Transverse colon (tissue), 4 donors: ENCODE results near the gene SMAD9. TPM values are rescaled to one million over a fixed set of nuclear protein-coding genes. Genes with fewer than 3 reads are reported as not detected.

Experiments used
- DNase-seq: peaks from one replicate; pipeline ENCODE4 v3.0.0-alpha.2; 2019
- H3K27ac ChIP-seq, 4 donors: fragments of 200-600 bp; sonication (generic); 2 replicates each; pipeline ENCODE4 v1.5.1; 2016 to 2018; ENCODE audit warnings: inconsistent platforms in 4 of 4
- H3K27me3 ChIP-seq: fragments of 200-600 bp; sonication (generic); 2 replicates; pipeline ENCODE4 v1.5.1; 2017; ENCODE audit warnings: inconsistent platforms
- H3K36me3 ChIP-seq, 4 donors: fragments of 200-600 bp; sonication (generic); 2 replicates each; pipeline ENCODE4 v1.5.1; 2017 to 2019; ENCODE audit warnings: inconsistent platforms in 4 of 4
- H3K4me1 ChIP-seq, 4 donors: fragments of 200-600 bp; sonication (generic); 2 replicates each; pipeline ENCODE4 v1.5.1; 2017 to 2020; ENCODE audit warnings: inconsistent platforms in 4 of 4
- H3K4me3 ChIP-seq, 4 donors: fragments of 200-600 bp; sonication (generic); 1 replicate in 1 of 4; 2 replicates in 3 of 4; pipeline versions ENCODE4 v1.5.1 to v1.6.1; 2017 to 2019; ENCODE audit warnings: inconsistent platforms in 4 of 4
- H3K9me3 ChIP-seq, 2 donors: fragments of 200-600 bp; sonication (generic); 2 replicates each; pipeline ENCODE4 v1.5.1; 2017 to 2019; ENCODE audit warnings: inconsistent platforms in 2 of 2
- CTCF ChIP-seq, 5 experiments: fragments of 200-600 bp in 3 of 5; fragments of 450-650 bp in 2 of 5; sonication (generic) in 3 of 5; IDR thresholded peaks; 1 replicate in 2 of 5; 2 replicates in 3 of 5; pipeline ENCODE4 v1.5.1; 2016 to 2017; ENCODE audit warnings: antibody characterized with exemption in 5 of 5, inconsistent platforms in 3 of 5, mild to moderate bottlenecking in 2 of 5, moderate library complexity in 1 of 5
- EP300 ChIP-seq: sonication (generic); formaldehyde crosslinking; IDR thresholded peaks from one replicate; pipeline ENCODE4 v1.6.1; 2017; ENCODE audit warnings: antibody characterized with exemption, low read depth
- POLR2A ChIP-seq: fragments of 450-650 bp; IDR thresholded peaks from one replicate; pipeline ENCODE4 v1.6.1; 2016; ENCODE audit warnings: antibody characterized with exemption, mild to moderate bottlenecking, moderate library complexity
- POLR2AphosphoS5 ChIP-seq, 3 donors: sonication (generic); formaldehyde crosslinking; IDR thresholded peaks; one replicate each; pipeline ENCODE4 v1.6.1; 2016; ENCODE audit warnings: antibody characterized with exemption in 3 of 3
- WGBS, 2 donors: methylation state at CpG; one replicate each; pipeline ENCODE4 v1.1.5; 2018; ENCODE audit warnings: low coverage in 1 of 2; 5-methylcytosine and 5-hydroxymethylcytosine counted together
- in situ Hi-C, 4 donors: fragments of 200-750 bp; cut with MboI; loops; one replicate each; pipeline versions ENCODE4 v1.15.0 to v1.15.1; 2017; ENCODE audit warnings: low sequenced_read_pairs in 3 of 4, low pct_ligation_motif_present in 1 of 4, low pct_unique_long_range_greater_than_20kb in 1 of 4
- intact Hi-C: fragments of 100-400 bp; cut with DNase I; formaldehyde crosslinking; loops from one replicate; pipeline ENCODE4 v1.15.1; 2023; ENCODE audit warnings: low total_unique reads
- total RNA-seq, 4 donors: library from RNA; depleted of rRNA; stranded (reverse); fragments of >200 nt; gene quantifications; one replicate each; pipeline ENCODE4 v1.1.0, GENCODE V29; 2016

Gene SMAD9
- total RNA-seq, 4 donors from 2014 or later, result 4.0 to 19.8 (median 9.8) TPM

- in situ Hi-C loops, result no loop called here
- WGBS, 2 donors, result 50 to 56% methylated on average over 2 to 6 of the region's 6 CpGs
These were observed 37.1 kb downstream of the SMAD9 start for GRCh38 chr13:36882829-36883390.

GRCh38 chr13:36880961-36881360 lies 39.1 kb downstream of the SMAD9 start:
- WGBS, 2 donors, result 29 to 32% methylated on average over 2 of the region's 2 CpGs
- intact Hi-C loops, result no loop called here

More at GRCh38 chr13:36882829-36883390, 37.1 kb downstream of the SMAD9 start:
- peaks cover 0 to 24% (median 7%) of the 10 kb centered on the region in 4 donors for H3K4me1 ChIP-seq
- TF ChIP-seq POLR2AphosphoS5 (IDR thresholded peaks at IDR 0.05) (no peak), POLR2A (no peak), EP300 (no peak), CTCF (IDR thresholded peaks at IDR 0.05) (no peak)
- H3K9me3 ChIP-seq, result no peaks in the 10 kb centered on the region
- H3K36me3 ChIP-seq, result no peaks in the 10 kb centered on the region
- intact Hi-C loops, result no loop called here
- DNase-seq, result no peak
- H3K27ac ChIP-seq, result peak overlapping the region in 3 of 4 donors; percentile 12 to 35 (median 15)
- no peak overlapping the region for H3K4me3 ChIP-seq
- no peaks in the 10 kb centered on the region for H3K27me3 ChIP-seq

DNA sequence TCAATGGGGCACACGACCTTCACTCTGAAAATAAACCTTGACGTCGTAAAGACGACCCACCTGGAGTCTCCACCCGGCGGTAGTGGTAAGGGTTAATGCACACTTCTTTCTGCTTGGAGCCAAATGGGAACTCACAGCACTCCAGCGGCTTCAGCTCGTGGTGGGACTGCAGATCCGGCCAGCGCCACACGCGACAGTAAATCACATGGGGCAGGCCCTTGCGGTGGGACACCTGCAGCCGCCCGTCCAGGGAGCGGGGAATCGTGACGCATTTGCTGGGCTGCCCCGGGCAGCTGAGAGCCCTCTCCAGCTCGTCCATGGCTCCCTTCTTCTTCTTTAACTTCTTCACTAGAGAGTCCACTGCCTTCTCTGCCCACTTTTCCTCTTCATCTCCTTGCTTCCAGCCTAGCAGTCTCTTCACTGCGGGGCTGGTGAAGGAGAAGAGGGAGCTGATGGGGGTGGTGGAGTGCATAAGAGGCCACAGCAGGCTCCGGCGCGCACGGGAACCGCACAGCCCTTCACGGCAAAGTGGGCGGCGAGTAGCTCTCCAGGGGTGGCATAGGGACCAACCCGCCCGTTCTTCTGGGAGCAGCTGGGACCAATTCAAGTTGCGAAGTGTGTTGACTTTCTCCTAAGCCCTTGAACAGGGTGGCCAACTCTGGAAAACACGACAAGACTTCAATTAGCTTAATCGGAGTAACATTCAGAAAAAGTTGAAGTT lies 40.7 kb downstream of the SMAD9 start:
- no peak for DNase-seq
- WGBS, 2 donors, result 67 to 94% methylated on average over 3 to 34 of the region's 34 CpGs
- no peak for TF ChIP-seq POLR2A
- TF ChIP-seq CTCF (IDR thresholded peaks at IDR 0.05), result no peak
- no peak for TF ChIP-seq EP300
- TF ChIP-seq POLR2AphosphoS5 (IDR thresholded peaks at IDR 0.05), result no peak

More at GRCh38 chr13:36880961-36881360, 39.1 kb downstream of the SMAD9 start:
- Histone ChIP-seq H3K27me3 (no peaks in the 10 kb centered on the region), H3K4me3 (no peak overlapping the region), H3K9me3 (no peaks in the 10 kb centered on the region), H3K4me1 (peaks cover 0 to 21% (median 7%) of the 10 kb centered on the region in 4 donors), H3K27ac (no peak overlapping the region), H3K36me3 (no peaks in the 10 kb centered on the region)
- in situ Hi-C loops, result no loop called here
- DNase-seq, result no peak
- TF ChIP-seq EP300 (no peak), POLR2AphosphoS5 (IDR thresholded peaks at IDR 0.05) (no peak), CTCF (IDR thresholded peaks at IDR 0.05) (no peak), POLR2A (no peak)

GRCh38 chr13:36875961-36876360 lies 44.1 kb downstream of the SMAD9 start:
- H3K27me3 ChIP-seq, result no peaks in the 10 kb centered on the region
- intact Hi-C loops, result no loop called here
- WGBS, 2 donors, result 73 to 80% methylated on average over 4 of the region's 4 CpGs
- H3K27ac ChIP-seq, result no peak overlapping the region
- no peak for DNase-seq
- in situ Hi-C loops, result no loop called here
- TF ChIP-seq POLR2A (no peak), EP300 (no peak), CTCF (IDR thresholded peaks at IDR 0.05) (no peak), POLR2AphosphoS5 (IDR thresholded peaks at IDR 0.05) (no peak)
- no peaks in the 10 kb centered on the region for H3K36me3 ChIP-seq
- peaks cover 0 to 12% (median 2%) of the 10 kb centered on the region in 4 donors for H3K4me1 ChIP-seq
- no peak overlapping the region for H3K4me3 ChIP-seq
- no peaks in the 10 kb centered on the region for H3K9me3 ChIP-seq

More for the DNA sequence above, 40.7 kb downstream of the SMAD9 start:
- H3K4me3 ChIP-seq, result no peak overlapping the region
- no peak overlapping the region for H3K27ac ChIP-seq
- H3K4me1 ChIP-seq, result peaks cover 0 to 21% (median 7%) of the 10 kb centered on the region in 4 donors
- H3K36me3 ChIP-seq, result no peaks in the 10 kb centered on the region
- no peaks in the 10 kb centered on the region for H3K9me3 ChIP-seq
- in situ Hi-C loops (no loop called here), intact Hi-C loops (no loop called here)
- no peaks in the 10 kb centered on the region for H3K27me3 ChIP-seq
